Activated B cell treated with CpG ODN at 0.5 μM for 24 hours (primary cell): ENCODE results near the gene HTR2B. TPM values are rescaled to one million over a fixed set of nuclear protein-coding genes. Genes with fewer than 3 reads are reported as not detected.
"Not testable (repeated sequence)": the region's sequence is repeated elsewhere in the genome, so short reads cannot be mapped to it uniquely, and the experiment has no call there.

Experiments
- ATAC-seq: fragments of 200-7000 bp; cut with Tn5 transposase; one replicate; pipeline ENCODE4 v1.10.0; 2021; ENCODE audit warnings: low read depth, mild to moderate bottlenecking, moderate library complexity
- CTCF ChIA-PET: fragments of 350-600 bp; sonication (Branson Sonifier 250); formaldehyde crosslinking; loops from one replicate; lab custom pipeline; 2021; ENCODE audit warnings: antibody characterized with exemption; lab: Charles Lee
- POLR2A ChIA-PET: fragments of 350-600 bp; sonication (Branson Sonifier 250); formaldehyde crosslinking; loops from one replicate; lab custom pipeline; 2021; ENCODE audit warnings: antibody characterized with exemption; lab: Charles Lee
- DNase-seq: peaks from one replicate; pipeline ENCODE4 v3.0.0; 2022
- H3K27ac Mint-ChIP-seq: one replicate; pipeline ENCODE4 v1.8.0; 2020; ENCODE audit warnings: mixed read lengths
- H3K27me3 Mint-ChIP-seq: one replicate; pipeline ENCODE4 v1.8.0; 2021; ENCODE audit warnings: mixed read lengths
- H3K36me3 Mint-ChIP-seq: one replicate; pipeline ENCODE4 v1.8.0; 2021; ENCODE audit warnings: low read depth, mixed read lengths
- H3K4me1 Mint-ChIP-seq: one replicate; pipeline ENCODE4 v1.8.0; 2021; ENCODE audit warnings: mixed read lengths
- H3K4me3 Mint-ChIP-seq: one replicate; pipeline ENCODE4 v1.8.0; 2020; ENCODE audit warnings: mild to moderate bottlenecking, mixed read lengths
- H3K9me3 Mint-ChIP-seq: one replicate; pipeline ENCODE4 v1.8.0; 2020; ENCODE audit warnings: mixed read lengths
- CTCF ChIP-seq: fragments of 200-600 bp; IDR thresholded peaks from one replicate; pipeline ENCODE4 v1.8.0; 2022; ENCODE audit warnings: antibody characterized with exemption, mild to moderate bottlenecking
- intact Hi-C: fragments of 100-400 bp; cut with micrococcal nuclease; formaldehyde crosslinking; loops from one replicate; pipeline ENCODE4 v1.15.1; 2024
- total RNA-seq: library from RNA; stranded (reverse); gene quantifications from 2 replicates; pipeline ENCODE4 v1.2.3, GENCODE V29; 2022

Gene HTR2B
- total RNA-seq, 1 donor from 2014 or later = not detected

- ChIA-PET POLR2A (interaction anchor here (0.6 kb wide), 1 partner anchor 1341 kb away, joined by 3 read pairs; no protein-coding TSS in a partner anchor), CTCF (no interaction called here)
- intact Hi-C loops = no loop called here
- Mint-ChIP-seq H3K36me3 (peaks cover 62% of the 10 kb centered on the region), H3K9me3 (no peaks in the 10 kb centered on the region), H3K4me1 (no peaks in the 10 kb centered on the region), H3K27ac (no peak overlapping the region), H3K4me3 (no peak overlapping the region), H3K27me3 (no peaks in the 10 kb centered on the region)
- TF ChIP-seq CTCF = no peak
- no peak for DNase-seq
- ATAC-seq = no peak
These were observed 14.3 kb downstream of the HTR2B start for GRCh38 chr2:231110551-231110950.

GRCh38 chr2:231104115-231104713 lies 20.6 kb downstream of the HTR2B start:
- ATAC-seq = peak; percentile 91
- TF ChIP-seq CTCF = no peak
- peaks cover 44% of the 10 kb centered on the region for H3K36me3 Mint-ChIP-seq
- DNase-seq = peak; percentile 34
- peaks cover 8% of the 10 kb centered on the region for H3K9me3 Mint-ChIP-seq
- H3K27ac Mint-ChIP-seq = no peak overlapping the region
- no peaks in the 10 kb centered on the region for H3K27me3 Mint-ChIP-seq
- CTCF ChIA-PET = interaction anchor here (0.7 to 4.5 kb wide), 19 partner anchors 9 to 377 kb away, joined by 3 to 56 read pairs (median 5); partner anchors contain the start of gene ARMC9
- intact Hi-C loops = loop anchor here (1.0 to 10.0 kb wide), 5 partner anchors 123 to 453 kb away; no protein-coding TSS in a partner anchor
- POLR2A ChIA-PET = interaction anchor here (1.4 to 1.6 kb wide), 3 partner anchors 348 to 379 kb away, joined by 3 to 6 read pairs (median 5); partner anchors contain the start of gene NCL
- peaks cover 3% of the 10 kb centered on the region for H3K4me1 Mint-ChIP-seq
- no peak overlapping the region for H3K4me3 Mint-ChIP-seq

- H3K36me3 Mint-ChIP-seq = peaks cover 47% of the 10 kb centered on the region
- intact Hi-C loops = loop anchor here (10.0 kb wide), 1 partner anchor 192 kb away; no protein-coding TSS in a partner anchor
- ChIA-PET CTCF (interaction anchor here (1.3 to 4.5 kb wide), 5 partner anchors 125 to 350 kb away, joined by 4 to 56 read pairs (median 19); no protein-coding TSS in a partner anchor), POLR2A (interaction anchor here (0.9 kb wide), 1 partner anchor 349 kb away, joined by 8 read pairs; no protein-coding TSS in a partner anchor)
- H3K27ac Mint-ChIP-seq = no peak overlapping the region
- DNase-seq (no peak), ATAC-seq (no peak)
- H3K4me3 Mint-ChIP-seq = no peak overlapping the region
- no peak for TF ChIP-seq CTCF
- H3K9me3 Mint-ChIP-seq = peaks cover 19% of the 10 kb centered on the region
- H3K4me1 Mint-ChIP-seq = peaks cover 3% of the 10 kb centered on the region
- no peaks in the 10 kb centered on the region for H3K27me3 Mint-ChIP-seq
These were observed 22.1 kb downstream of the HTR2B start for GRCh38 chr2:231102772-231103171.

GRCh38 chr2:231100990-231101389 lies 23.9 kb downstream of the HTR2B start:
- intact Hi-C loops = loop anchor here (10.0 kb wide), 1 partner anchor 194 kb away; no protein-coding TSS in a partner anchor
- no peak for ATAC-seq
- ChIA-PET CTCF (interaction anchor here (4.5 kb wide), 1 partner anchor 311 kb away, joined by 56 read pairs; no protein-coding TSS in a partner anchor), POLR2A (no interaction called here)
- Mint-ChIP-seq H3K36me3 (peaks cover 60% of the 10 kb centered on the region), H3K9me3 (peaks cover 21% of the 10 kb centered on the region), H3K27ac (no peak overlapping the region), H3K27me3 (no peaks in the 10 kb centered on the region), H3K4me3 (no peak overlapping the region), H3K4me1 (peaks cover 3% of the 10 kb centered on the region)
- DNase-seq = no peak
- TF ChIP-seq CTCF = no peak

GRCh38 chr2:231100321-231100720 lies 24.5 kb downstream of the HTR2B start:
- H3K27me3 Mint-ChIP-seq, POLR2A ChIA-PET, H3K4me1 Mint-ChIP-seq, H3K27ac Mint-ChIP-seq, CTCF ChIA-PET, DNase-seq, H3K4me3 Mint-ChIP-seq, ATAC-seq: not testable (repeated sequence)
- Mint-ChIP-seq H3K9me3 (peaks cover 21% of the 10 kb centered on the region), H3K36me3 (peaks cover 65% of the 10 kb centered on the region)
- intact Hi-C loops = loop anchor here (10.0 kb wide), 1 partner anchor 194 kb away; no protein-coding TSS in a partner anchor
